ENCODE measurements around the gene FJX1.
A peak's percentile ranks its signal among the peaks of the same experiment; 100 is the strongest.

The FJX1 gene

DNA sequence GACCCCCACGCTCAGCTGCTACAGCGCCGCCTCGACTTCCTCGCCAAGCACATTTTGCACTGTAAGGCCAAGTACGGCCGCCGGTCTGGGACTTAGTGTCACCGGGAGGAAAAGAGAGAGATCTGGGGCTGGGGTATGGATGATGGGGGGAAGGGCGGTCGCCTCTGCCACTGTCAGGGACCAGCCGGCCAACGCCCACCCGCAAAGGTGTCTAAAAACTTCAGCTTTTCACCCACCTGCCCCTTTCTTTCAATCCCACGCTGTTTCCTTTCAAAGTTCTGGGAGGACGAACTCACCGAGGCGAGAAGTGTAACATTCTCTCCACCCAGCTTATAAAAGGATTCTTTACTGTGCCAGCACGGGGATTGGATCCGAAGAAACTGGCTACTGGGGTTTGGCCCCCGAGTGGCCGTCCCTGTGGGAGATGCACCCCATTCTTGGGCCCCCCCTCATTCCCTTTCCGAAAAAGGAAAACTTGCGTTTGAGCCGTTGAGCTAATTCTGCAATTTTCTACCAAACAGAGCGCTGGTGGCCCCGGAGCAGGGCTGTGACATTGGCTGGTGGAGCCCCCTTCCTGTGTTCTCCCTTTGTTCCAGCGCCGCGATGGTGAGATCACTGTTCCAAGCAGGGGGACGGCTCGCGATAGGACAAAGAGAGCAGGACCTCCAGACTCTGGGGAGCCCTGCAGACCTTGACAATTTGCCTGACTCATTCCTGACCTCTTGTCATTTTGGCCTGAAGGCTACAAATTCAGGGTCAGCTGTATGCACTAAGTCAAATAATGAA lies 1.8 kb downstream of the FJX1 start:
- peak overlapping the region; percentile 74 for H3K4me3 ChIP-seq (ENCODE audit: low read depth, low read length)
- DNase-seq (ENCODE audit: low read depth), result peak; percentile 35
- TF ChIP-seq, protein P1, sequence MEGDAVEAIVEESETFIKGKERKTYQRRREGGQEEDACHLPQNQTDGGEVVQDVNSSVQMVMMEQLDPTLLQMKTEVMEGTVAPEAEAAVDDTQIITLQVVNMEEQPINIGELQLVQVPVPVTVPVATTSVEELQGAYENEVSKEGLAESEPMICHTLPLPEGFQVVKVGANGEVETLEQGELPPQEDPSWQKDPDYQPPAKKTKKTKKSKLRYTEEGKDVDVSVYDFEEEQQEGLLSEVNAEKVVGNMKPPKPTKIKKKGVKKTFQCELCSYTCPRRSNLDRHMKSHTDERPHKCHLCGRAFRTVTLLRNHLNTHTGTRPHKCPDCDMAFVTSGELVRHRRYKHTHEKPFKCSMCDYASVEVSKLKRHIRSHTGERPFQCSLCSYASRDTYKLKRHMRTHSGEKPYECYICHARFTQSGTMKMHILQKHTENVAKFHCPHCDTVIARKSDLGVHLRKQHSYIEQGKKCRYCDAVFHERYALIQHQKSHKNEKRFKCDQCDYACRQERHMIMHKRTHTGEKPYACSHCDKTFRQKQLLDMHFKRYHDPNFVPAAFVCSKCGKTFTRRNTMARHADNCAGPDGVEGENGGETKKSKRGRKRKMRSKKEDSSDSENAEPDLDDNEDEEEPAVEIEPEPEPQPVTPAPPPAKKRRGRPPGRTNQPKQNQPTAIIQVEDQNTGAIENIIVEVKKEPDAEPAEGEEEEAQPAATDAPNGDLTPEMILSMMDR (IDR thresholded peaks at IDR 0.05; ENCODE audit: insufficient read depth, low read depth, low read length, missing control alignments), result no peak

DNA sequence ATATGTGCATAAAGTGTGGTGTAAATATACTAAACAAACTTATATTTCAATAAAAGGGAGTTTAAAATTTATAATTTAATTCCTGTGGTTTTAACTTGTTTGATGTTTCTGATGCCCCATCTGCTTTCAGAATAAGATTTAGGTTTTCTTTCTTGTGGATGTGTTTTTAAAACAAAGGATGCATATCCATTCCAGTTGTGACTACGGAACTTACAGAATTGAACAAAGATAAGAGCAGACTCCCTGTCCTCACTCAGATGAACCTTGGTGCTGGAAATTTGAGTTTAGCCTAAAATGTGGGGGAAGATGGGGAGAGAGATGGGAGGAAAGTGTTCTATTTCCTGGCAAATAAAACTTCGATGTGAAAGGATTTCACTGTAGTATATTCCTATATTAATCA lies 2.5 kb downstream of the FJX1 start:
- no peak overlapping the region for H3K4me3 ChIP-seq (ENCODE audit: low read depth, low read length)
- TF ChIP-seq, protein P1 (IDR thresholded peaks at IDR 0.05; ENCODE audit: insufficient read depth, low read depth, low read length, missing control alignments), result no peak
- no peak for DNase-seq (ENCODE audit: low read depth)

DNA sequence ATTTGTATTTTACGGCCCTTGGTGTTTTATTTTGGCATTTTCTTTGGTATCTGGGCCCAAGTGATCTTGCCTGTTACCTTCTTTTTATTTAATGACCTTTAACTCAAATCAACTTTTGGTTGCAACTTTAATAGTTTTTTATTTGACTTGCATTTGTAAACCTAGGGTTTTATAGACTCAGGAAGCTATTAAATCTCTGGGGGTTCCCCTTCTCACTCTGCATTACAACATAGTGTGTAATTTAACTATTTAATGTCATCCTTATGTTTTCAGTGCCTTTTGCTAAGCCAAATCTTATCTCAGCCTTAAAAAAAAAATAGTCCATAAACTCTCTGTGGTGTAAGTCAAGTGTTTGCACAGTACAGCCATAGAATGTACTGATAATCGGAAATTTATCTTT lies 3.4 kb downstream of the FJX1 start:
- no peak overlapping the region for H3K4me3 ChIP-seq (ENCODE audit: low read depth, low read length)
- DNase-seq (ENCODE audit: low read depth), result no peak

DNA sequence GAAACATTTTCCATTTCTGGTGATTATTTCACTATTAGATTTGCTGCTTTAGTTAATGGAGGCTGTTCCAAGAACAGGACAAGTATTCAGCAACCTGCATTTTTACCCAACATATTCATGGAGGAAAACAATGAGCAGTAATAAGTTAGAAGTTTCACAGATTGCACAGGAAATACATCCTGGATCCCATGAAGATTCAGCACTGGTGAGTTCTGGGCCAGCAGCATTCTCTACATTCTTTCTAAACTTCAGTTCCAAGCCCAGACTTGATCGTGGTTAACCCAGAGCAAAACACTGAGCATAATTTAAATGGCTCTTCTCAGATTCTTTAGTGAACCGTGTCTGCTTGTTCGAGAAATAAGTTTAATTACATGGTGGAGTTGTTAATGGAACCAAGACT lies 3.8 kb downstream of the FJX1 start:
- no peak for DNase-seq (ENCODE audit: low read depth)
- TF ChIP-seq, protein P1 (IDR thresholded peaks at IDR 0.05; ENCODE audit: insufficient read depth, low read depth, low read length, missing control alignments), result no peak
- no peak overlapping the region for H3K4me3 ChIP-seq (ENCODE audit: low read depth, low read length)

More for the DNA sequence above, 3.4 kb downstream of the FJX1 start:
- TF ChIP-seq, protein P1 (IDR thresholded peaks at IDR 0.05; ENCODE audit: insufficient read depth, low read depth, low read length, missing control alignments), result no peak

DNA sequence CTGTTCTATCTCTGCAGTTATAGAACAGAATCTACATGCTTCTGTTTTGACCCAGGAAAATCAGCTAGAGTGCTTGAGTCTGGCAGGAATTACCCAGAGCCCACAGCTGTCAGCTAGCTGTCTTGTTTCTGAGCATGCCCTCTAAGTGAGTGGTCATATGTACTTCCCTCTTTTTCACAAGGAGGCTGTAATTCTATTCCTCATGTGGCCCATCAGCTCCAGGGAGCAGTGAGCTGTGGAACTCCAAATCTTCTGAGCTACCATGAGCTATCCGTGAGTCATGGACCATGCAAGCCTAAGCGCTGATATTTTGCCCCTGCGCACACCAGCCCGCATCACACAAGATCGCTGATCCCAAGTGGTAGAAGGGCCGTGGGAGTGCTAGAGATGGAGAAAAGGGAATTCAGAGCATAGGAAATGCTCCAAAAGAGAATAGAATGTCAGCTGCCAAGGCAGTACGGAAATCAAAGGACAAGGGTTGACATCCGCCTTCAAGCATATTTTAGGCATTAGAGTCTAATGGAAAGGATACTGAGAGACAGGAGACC lies 5.4 kb downstream of the FJX1 start:
- no peak for DNase-seq (ENCODE audit: low read depth)
- TF ChIP-seq, protein P1 (IDR thresholded peaks at IDR 0.05; ENCODE audit: insufficient read depth, low read depth, low read length, missing control alignments), result no peak
- no peak overlapping the region for H3K4me3 ChIP-seq (ENCODE audit: low read depth, low read length)

DNA sequence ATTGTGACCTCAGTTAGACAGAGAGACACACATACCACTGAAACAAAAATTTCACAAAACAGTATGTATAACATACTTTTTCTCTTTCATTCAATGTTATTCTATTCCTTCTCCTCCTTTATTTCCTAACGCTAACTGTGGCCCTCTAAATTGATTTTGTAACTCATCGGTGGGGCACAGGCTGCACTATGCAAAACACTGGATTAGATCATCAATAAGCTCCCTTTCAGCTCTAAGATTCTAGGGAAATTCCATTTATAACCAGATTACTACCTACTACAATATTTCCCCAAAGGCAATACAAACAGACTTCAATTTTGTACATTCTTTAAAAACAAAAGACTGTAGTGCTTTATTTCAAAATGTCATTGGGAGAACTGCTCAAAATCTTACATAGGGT lies 6.1 kb downstream of the FJX1 start:
- no peak for DNase-seq (ENCODE audit: low read depth)
- H3K4me3 ChIP-seq (ENCODE audit: low read depth, low read length), result no peak overlapping the region
- TF ChIP-seq, protein P1 (IDR thresholded peaks at IDR 0.05; ENCODE audit: insufficient read depth, low read depth, low read length, missing control alignments), result no peak

All from GM12865 (cell line).